ENCODE results near the gene SLMAP.

DNA sequence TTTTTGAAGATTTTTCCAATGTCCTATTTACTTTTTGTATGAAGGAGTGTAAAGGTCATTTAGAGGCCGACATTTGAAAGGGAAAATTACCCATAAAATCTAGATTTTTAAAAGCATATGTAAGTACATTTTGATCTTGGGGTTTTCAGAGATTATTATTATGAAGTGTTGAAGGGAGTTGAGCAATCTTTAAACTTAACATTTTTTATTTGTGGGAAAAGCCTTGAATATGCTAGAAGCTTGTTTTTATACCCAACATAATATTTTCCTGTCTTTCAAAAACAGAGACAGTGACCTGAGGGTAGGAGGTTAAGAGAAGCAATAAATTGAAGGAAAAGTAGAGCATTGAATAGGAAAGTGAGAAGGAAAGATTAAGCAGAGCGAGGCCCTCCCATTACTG, 85.7 kb downstream of the SLMAP start:
- TF ChIP-seq, protein P1, sequence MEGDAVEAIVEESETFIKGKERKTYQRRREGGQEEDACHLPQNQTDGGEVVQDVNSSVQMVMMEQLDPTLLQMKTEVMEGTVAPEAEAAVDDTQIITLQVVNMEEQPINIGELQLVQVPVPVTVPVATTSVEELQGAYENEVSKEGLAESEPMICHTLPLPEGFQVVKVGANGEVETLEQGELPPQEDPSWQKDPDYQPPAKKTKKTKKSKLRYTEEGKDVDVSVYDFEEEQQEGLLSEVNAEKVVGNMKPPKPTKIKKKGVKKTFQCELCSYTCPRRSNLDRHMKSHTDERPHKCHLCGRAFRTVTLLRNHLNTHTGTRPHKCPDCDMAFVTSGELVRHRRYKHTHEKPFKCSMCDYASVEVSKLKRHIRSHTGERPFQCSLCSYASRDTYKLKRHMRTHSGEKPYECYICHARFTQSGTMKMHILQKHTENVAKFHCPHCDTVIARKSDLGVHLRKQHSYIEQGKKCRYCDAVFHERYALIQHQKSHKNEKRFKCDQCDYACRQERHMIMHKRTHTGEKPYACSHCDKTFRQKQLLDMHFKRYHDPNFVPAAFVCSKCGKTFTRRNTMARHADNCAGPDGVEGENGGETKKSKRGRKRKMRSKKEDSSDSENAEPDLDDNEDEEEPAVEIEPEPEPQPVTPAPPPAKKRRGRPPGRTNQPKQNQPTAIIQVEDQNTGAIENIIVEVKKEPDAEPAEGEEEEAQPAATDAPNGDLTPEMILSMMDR (IDR thresholded peaks at IDR 0.05; ENCODE audit: insufficient read depth, low read length, poor library complexity, severe bottlenecking): no peak
- no peak for TF ChIP-seq EZH2phosphoT487 (conservative IDR thresholded peaks at IDR 0.05; ENCODE audit: low read length)
